HG02610 (cell line): ENCODE measurements around the gene ERBB4.
"Not testable (repeated sequence)": the region's sequence is repeated elsewhere in the genome, so short reads cannot be mapped to it uniquely, and the experiment has no call there.

Experiments used
- ATAC-seq: cut with Tn5 transposase; IDR thresholded peaks from one replicate; pipeline ENCODE4 v1.9.1; 2021; ENCODE audit warnings: mild to moderate bottlenecking, moderate library complexity; ENCODE audit not compliant: unreplicated experiment

The ERBB4 gene

DNA sequence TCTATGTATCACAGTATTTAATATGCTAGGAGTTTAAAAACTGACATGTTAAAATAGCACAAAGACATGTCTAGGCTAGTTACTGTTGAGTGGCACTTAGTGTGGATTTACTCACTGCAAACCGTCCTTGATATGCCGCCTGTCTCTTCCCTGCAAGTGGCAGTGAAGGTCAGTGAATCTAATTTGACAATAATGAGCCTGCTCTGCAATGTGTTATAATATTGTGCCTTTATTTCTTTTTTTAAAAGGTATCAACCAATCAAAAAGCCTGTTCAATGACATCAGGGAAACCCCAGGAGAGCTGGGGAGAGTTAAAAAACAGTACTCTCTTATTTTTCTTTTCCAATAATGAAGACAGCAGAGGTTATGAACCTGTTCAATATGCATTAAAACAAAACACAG lies 384.1 kb downstream of the ERBB4 start:
- no peak for ATAC-seq

DNA sequence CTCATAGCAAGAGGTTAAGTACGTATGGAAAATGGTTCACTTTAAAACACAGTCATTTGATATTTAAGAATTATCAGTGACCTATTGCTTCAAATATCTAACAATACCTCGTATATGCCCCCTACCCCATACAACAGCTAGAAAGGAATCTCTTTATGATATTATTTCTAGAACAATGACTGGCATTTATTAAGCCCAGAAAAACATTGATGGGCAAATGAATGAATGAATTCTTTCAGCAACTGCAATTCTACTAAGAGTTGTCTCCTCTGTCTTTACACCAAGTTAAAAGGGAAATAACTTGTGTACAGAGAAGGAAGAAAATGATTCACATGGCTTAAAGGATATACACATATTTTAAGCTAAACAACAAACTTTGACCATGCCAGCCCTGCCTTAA lies 384.7 kb downstream of the ERBB4 start:
- no peak for ATAC-seq

GRCh38 chr2:212147921-212148513 lies 390.6 kb downstream of the ERBB4 start:
- ATAC-seq = no peak

DNA sequence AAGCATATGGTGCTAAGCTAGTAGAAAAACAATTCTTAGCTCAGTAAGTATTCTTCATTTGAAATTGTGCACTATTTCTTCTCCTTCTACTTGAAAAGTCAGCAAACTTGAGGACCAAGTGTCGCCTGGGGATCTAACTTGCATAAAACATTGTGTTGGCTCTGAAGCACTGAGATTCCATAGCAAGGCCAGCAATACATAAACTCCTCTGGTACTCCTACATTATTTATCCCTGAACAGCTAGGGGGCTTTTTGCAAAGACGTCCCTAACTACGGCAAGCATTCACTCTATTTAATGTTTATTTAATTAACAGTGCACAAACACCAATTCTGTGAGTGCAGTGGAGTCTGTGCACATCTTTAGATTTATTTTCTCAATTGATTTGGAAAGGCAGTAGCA lies 392.2 kb downstream of the ERBB4 start:
- no peak for ATAC-seq

- no peak for ATAC-seq
Measured at GRCh38 chr2:212145121-212145520, 393.5 kb downstream of the ERBB4 start.

GRCh38 chr2:212142631-212143030 lies 396.0 kb downstream of the ERBB4 start:
- ATAC-seq = no peak

DNA sequence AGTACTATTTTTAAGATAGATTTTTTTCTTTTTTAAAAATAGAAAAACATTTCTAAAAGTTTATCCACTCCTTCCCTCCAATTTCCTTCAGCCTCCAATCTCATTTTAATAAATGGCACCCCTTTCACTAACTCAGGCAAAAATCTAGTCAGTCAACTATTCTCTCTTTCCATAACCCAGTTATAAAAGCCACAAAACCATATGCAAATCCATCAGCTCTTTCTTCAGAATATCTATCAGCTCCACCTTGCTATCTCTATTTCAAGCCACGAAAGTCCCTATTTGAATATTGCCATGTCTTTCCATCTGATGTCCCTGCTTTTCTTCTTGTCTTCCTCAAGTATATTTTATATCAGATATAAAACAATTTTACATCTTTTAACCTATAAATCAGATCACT lies 397.1 kb downstream of the ERBB4 start:
- ATAC-seq = no peak

DNA sequence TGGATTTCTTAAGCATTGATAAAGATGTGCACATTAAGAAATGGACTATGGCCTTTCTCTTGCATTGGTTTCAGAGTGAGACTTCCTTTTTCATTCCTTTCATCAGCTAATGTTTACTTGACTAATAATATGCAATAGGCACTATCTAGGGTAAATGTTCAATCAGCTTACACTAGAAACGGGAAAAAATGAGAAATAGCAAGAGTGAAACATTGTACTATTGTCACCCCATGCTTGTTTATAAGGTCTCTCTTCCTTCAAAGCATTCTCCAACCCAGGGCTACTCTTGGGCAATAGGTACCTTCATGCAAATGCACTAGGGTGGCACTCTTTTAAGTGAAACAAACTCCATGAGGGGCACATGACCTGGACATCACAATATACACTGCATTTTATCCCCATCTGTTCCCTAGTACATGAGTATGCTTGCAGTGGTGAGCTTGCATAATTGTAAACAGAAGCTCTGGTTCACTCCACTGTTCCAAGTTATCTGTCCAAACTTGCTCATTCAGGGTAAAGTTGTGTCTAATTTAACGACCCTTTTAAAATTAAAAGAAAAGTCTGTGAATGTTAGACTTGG lies 402.3 kb downstream of the ERBB4 start:
- ATAC-seq = no peak

DNA sequence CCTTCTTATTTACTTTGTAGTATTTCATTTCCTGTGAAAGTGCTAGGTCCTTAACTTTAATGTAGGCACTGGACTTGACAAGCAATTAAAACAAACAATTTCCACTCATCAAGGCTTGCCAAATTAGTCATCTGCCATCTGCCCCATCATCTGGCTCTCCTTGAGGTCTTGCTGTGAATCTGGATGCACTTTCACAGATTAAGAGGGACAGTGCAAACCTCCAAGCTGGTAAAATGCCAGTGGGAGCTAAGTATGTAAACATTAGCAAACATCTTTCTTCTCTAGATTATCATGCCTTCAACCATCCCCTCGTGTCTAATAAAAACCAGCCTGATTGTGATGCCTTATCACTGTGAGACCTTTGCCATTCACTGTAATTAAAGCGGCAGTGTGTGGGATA lies 402.9 kb downstream of the ERBB4 start:
- ATAC-seq = no peak

DNA sequence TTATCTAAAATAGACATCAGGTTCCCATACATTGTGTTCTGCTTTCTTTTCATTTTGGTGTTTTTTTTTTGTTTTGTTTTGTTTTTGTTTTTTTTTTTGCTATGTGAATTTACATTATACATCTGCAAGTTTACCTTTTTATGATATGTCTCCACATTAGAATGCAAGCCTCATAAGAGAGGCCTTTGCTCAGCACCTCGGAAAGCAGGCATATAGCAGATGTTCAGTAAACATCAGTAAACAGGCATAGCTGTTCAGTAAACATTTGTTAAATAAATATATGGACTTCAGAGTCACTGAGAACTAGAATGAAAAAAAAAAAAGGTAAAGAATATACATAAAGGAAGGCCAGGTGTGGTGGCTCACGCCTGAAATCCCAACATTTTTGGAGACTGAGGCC lies 405.3 kb downstream of the ERBB4 start:
- no peak for ATAC-seq

GRCh38 chr2:212124598-212124997 lies 414.0 kb downstream of the ERBB4 start:
- ATAC-seq = no peak

- ATAC-seq = no peak
Measured at GRCh38 chr2:212119591-212119990, 419.0 kb downstream of the ERBB4 start.

DNA sequence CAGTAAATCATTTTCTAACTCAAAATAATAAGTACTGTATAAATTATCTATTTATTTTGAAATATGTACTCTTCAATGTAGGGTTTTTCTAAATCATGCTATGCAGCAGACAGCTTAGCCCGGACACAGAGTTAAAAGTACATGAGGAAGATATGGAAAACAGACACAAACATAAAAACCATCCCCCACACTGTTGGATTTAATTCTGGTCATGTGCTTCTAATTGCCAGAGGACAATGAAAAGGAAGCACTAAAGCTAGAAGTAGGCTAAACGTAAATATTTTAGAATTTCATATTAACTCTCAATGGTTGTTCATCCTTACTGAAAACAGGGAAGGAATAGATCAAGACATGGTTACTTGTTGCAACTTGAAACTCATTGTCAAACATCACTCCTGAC lies 420.7 kb downstream of the ERBB4 start:
- ATAC-seq = no peak

DNA sequence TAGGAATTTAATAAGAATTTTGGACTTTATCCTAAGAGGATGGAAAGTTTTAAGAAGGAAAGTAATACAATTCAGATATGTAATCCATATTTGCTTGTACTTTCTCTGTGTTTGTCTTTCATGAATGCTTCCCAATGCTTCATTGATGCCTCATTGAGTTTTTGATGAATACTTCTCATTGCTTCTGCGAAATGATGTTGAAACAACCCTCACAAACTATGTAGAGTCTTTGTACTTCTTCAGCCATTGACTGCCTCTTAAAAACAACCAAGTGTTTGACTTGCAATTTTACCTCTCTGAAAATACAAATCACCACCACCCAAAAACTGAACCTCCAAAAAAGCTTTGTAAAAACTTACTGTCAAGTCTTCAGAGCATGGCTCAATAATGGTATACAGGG lies 424.1 kb downstream of the ERBB4 start:
- ATAC-seq = no peak

- no peak for ATAC-seq
Measured at GRCh38 chr2:212112401-212112800, 426.2 kb downstream of the ERBB4 start.

DNA sequence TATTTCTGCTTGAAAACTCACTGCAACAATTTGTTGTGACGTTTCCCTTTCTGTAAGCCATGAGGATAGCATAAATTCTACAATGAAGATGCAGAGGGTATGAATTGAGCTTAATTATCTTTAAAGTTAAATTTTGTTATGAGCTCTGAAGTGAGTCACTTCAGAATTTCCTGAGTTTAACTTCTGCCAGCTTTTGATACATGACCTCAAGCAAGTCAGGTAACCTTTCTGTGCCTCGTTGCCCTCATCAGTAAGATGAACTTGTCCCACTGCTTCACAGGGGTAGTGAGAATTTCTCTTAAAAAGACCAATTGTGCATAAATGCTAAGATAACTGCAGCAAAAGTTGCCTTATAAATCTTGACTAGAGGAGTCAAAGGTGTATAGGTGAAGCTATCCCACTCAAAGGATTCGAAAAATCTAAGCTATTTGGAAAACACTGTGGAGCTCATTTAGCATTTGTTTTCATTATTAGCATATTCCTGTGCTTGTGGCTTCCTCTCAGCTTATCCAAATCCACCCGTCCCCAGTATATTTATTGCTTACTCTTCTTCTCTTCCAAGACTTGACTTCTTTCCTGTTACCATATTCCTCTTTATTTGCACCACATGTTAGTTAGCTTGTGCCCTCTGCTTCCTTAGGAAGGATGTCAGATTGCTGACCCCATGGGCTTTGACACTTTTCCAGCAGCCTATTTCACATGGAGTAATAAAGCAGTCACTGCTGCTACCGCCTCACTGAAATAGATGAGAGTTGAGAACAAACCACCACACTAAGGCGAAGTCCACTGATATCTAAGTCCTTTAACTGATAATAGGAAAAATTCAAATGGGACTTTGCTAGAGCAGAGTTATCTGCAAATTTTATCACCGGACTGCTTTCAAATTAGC lies 428.6 kb downstream of the ERBB4 start:
- no peak for ATAC-seq

DNA sequence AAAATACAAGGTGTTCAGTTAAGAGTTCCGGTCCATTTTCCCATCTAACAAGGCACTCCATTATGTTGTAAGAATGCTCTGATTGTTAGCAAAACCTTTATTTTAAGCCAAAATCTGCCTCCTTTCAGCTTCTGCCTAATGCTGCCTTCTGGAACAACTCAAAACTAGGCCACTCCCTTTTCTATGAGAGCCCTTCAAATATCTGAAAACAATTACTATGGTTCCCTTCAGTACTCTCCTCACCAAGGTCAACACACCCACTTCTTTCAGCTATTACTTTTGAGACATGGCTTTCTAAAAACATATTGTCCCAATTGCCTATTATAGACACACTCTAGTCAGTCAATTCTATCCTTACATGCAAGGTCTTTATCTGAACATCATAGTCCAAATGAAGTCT lies 429.4 kb downstream of the ERBB4 start:
- no peak for ATAC-seq

GRCh38 chr2:212107989-212108388 lies 430.6 kb downstream of the ERBB4 start:
- ATAC-seq = no peak

DNA sequence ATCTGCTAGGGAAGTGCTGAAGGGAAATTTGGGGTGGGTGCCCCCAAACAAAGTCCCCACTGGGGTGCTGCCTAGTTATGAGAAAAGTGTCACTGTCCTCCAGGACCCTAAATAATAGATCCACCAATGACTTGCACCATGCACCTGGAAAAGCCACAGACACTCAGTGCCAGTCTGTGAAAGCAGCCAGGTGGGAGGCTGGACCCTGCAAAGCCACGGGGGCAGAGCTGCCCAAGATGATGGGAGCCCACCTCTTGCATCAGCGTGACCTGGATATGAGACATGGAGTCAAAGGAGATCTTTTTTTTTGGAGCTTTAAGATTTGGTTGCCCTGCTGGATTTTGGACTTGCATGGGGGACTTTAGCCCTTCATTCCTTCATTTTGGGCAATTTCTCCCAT lies 431.6 kb downstream of the ERBB4 start:
- no peak for ATAC-seq

- ATAC-seq = not testable (repeated sequence)
Measured at GRCh38 chr2:212106536-212106935, 432.1 kb downstream of the ERBB4 start.

DNA sequence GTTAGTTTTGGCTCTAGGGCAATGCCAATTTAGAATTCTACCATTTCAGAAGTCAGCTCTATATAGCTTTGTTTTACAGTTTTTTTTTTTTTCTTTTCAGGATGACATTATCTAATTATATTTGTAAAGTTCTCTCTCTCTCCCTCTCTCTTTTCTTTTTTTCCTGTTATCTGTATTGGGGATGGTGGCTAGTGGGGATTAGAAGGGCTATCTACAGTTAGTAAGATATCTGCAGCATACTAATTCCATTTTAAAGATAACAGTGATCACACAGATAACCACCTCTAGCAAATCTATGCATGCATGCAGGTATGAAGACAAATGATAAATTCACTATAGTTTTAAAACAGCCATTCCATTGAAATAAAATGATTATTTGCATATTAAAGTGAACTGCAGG lies 438.9 kb downstream of the ERBB4 start:
- ATAC-seq = no peak

DNA sequence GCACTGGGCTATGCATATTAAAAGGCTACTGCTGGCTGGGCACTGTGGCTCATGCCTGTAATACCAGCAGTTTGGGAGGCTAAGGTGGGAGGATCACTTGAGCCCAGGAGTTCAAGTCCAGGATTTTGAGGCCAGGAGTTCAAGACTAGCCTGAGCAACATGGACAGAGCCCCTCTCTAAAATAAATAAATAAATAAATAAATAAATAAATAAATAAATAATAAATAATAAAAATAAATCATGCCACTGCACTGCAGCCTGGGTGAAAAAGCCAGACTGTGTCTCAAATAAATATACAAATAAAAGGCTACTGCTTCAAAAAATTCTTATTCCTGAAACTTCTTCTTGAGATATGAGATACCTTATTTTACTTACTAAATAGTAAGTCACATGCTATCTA lies 439.6 kb downstream of the ERBB4 start:
- no peak for ATAC-seq
